GM11168 (cell line): ENCODE results near the gene NCOA5.

Experiments
- in situ Hi-C: fragments of 300-500 bp; cut with MboI; formaldehyde crosslinking; loops from one replicate; pipeline ENCODE4 v1.12.0; 2022; ENCODE audit warnings: low sequenced_read_pairs; ENCODE audit not compliant: unreplicated experiment

Gene NCOA5

GRCh38 chr20:46022411-46023147, 67.2 kb downstream of the NCOA5 start:
- in situ Hi-C loops = no loop called here

DNA sequence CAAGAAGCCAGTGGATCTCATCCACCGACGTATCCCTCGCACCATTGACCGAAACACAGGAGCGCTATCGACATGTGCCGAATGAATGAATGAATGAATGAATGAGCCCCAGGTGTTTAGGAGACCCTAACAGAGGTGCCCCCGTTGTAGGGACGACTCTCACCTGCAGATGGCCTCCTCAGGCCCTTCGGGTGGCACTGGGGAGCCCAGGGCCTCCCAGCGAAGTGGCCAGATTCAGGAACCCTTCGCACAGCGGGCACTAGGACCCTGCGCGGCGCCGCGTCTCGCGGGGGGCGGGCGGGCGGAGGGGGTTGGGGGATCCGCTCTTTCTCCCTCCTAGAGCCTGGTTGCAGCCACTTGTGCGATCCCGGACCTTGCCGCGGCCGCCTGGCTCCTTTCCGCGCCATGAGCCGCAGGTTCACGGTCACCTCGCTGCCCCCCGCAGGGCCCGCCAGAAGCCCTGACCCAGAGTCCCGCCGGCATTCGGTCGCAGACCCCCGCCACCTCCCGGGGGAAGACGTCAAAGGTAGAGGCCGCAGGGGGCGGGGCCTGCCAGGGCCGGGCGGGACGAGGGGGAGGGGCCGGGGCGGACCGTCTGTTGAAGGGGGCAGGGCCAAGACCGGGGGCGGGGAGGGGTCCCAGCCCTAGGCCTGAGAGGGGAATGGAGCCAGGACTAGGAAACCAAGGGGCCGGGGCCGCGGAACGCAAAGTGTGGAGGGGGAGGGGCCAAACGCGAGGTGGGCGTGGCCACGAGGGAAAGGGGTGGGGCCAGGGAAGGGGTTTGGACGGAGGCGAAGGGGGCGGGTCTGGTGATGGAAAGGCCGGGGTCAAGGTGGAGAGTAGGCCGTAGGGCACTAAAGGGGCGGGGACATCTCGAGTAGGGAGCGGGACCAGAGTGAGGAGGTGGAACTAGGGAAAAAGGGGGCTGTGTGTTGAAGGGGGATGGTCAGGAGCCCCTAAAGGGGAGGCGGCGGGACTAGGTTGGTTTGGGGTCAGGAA, 68.1 kb downstream of the NCOA5 start:
- in situ Hi-C loops = no loop called here

DNA sequence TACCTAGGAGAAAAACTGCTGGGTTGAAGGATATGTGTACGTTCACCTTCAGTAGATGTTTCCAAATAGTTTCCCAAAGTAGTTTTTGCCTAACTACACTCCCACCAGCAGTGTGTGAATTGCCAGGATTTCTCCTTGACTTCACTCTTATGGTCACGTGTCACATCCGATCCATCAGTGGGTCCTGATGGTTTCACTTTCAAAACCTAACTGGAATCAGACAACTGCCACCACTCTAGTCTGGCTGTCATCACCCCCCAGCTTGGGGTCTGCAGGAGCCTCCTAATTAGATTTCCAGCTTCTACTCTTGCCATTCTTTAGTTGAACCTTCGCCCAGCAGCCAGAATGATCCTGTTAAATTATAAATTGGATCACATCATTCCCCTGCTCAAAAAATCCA, 69.2 kb downstream of the NCOA5 start:
- in situ Hi-C loops = no loop called here

DNA sequence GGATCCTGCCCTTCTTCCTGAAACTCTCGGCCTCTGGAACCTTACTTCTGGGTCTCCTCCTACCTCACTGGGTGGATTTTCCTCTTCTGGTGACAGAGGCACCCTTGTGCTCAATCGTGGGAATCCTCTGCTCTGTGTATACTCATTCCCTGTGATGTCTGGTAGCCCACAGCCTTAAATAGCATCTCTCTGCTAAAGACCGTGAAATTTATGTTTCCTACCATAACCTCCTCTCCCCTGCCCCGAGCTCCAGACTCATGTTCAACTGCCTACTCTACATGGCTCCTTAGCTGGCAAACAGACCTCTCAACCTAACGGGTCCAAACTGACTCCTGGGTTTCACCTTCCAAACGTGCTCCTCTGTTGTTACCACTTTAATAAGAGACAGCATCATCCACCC, 71.2 kb downstream of the NCOA5 start:
- in situ Hi-C loops = loop anchor here (5.0 kb wide), 1 partner anchor 74 kb away; no protein-coding TSS in a partner anchor

GRCh38 chr20:46018112-46018511, 71.7 kb downstream of the NCOA5 start:
- in situ Hi-C loops = loop anchor here (5.0 kb wide), 1 partner anchor 74 kb away; no protein-coding TSS in a partner anchor

DNA sequence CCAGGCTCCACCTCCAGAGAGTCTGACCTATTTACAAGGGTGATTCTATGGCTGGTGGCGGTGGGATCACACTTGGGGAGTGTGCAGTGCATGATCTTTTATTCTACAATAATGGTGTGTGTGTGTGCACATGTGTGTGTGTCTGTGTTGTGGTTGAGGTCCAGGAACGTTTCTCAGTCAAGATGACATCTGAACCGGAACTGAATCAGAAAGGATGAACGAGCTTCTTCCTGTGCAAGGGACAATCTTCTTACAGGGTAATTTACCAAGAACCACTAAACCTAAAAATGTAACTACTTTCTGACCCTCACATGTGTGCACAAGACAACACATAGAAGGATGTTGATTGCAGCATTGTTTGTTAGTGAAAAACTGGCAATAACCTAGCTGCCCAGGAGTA, 72.5 kb downstream of the NCOA5 start:
- in situ Hi-C loops = loop anchor here (5.0 kb wide), 1 partner anchor 75 kb away; no protein-coding TSS in a partner anchor

GRCh38 chr20:46014517-46015396, 75.0 kb downstream of the NCOA5 start:
- in situ Hi-C loops = loop anchor here (5.0 kb wide), 1 partner anchor 78 kb away; no protein-coding TSS in a partner anchor

DNA sequence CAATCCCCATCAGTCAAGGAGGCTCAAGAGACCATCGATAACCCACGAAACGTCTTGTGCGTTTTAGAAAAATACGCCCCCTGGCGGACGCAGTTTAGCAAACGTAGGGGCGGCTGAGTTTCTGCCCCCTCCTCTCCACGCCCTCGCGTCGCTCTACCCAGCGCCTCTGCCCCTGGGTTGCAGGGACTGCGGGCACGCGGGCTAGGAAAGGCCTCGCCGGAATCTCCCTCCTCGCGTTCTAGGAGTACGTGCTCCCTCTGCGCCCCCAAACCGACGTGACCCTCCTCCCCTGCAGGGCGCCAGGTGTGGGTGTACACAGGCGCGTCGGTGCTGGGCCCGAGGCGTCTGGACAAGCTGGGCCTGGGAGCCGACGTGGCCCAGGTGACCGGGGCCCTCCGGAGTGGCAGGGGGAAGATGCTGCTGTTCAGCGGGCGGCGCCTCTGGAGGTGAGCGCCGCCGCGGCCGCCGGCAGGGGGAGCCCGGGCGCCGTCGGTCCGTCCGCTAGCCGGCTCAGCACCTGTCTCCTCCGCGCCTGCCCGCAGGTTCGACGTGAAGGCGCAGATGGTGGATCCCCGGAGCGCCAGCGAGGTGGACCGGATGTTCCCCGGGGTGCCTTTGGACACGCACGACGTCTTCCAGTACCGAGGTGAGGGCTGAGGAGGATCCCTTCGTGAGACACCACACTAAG, 75.8 kb downstream of the NCOA5 start:
- in situ Hi-C loops = no loop called here

- in situ Hi-C loops = no loop called here
Measured at GRCh38 chr20:46013322-46013828, 76.4 kb downstream of the NCOA5 start.

DNA sequence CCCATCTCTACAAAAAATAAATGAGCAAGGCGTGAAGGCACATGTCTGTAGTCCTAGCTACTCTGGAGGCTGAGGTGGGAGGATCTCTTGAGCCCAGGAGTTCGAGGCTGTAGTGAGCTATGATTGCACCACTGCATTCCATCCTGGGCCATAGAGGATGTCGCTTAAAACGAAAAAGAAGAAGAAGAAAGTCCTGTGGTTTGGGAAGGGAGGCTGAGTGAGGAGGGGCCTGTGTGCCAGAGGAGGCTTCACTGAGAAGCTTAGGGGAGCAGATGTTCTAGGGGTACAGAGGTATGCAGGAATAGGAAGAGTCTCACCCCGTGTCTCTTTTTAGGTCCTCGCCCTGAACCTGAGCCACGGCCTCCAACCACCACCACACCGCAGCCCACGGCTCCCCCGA, 76.8 kb downstream of the NCOA5 start:
- in situ Hi-C loops = no loop called here

GRCh38 chr20:46011631-46012482, 77.9 kb downstream of the NCOA5 start:
- in situ Hi-C loops = no loop called here
